Ishikawa (cell line): ENCODE results near the gene IL11RA.

Source experiments
- CEBPB ChIP-seq: IDR thresholded peaks from 2 replicates; pipeline ENCODE4 v1.6.1; 2012
- CREB1 ChIP-seq: IDR thresholded peaks from 2 replicates; pipeline ENCODE4 v1.6.1; 2012; ENCODE audit warnings: low read depth
- EGR1 ChIP-seq: IDR thresholded peaks from 2 replicates; pipeline ENCODE4 v1.6.1; 2012
- EP300 ChIP-seq: IDR thresholded peaks from 2 replicates; pipeline ENCODE4 v1.6.1; 2012; ENCODE audit warnings: borderline replicate concordance
- FOXM1 ChIP-seq: IDR thresholded peaks from 2 replicates; pipeline ENCODE4 v1.6.1; 2012; ENCODE audit warnings: low read depth, borderline replicate concordance
- NFIC ChIP-seq: IDR thresholded peaks from 2 replicates; pipeline ENCODE4 v1.6.1; 2012
- RAD21 ChIP-seq: IDR thresholded peaks from 2 replicates; pipeline ENCODE4 v1.6.1; 2012; ENCODE audit warnings: low read depth
- TAF1 ChIP-seq: IDR thresholded peaks from 2 replicates; pipeline ENCODE4 v1.6.1; 2012; ENCODE audit warnings: low read depth, mild to moderate bottlenecking
- TCF12 ChIP-seq: IDR thresholded peaks from 2 replicates; pipeline ENCODE4 v1.6.1; 2012; ENCODE audit warnings: low read depth
- YY1 ChIP-seq: IDR thresholded peaks from 2 replicates; pipeline ENCODE4 v1.6.1; 2012; ENCODE audit warnings: low read depth
- ZBTB7A ChIP-seq: IDR thresholded peaks from 2 replicates; pipeline ENCODE4 v1.6.1; 2012; ENCODE audit warnings: low read depth
- TF ChIP-seq, protein P1 (sequence below): IDR thresholded peaks from 2 replicates; pipeline ENCODE4 v1.6.1; 2012

GRCh38 chr9:34636791-34637355 lies 15.1 kb upstream of the IL11RA start:
- TF ChIP-seq, protein P1, sequence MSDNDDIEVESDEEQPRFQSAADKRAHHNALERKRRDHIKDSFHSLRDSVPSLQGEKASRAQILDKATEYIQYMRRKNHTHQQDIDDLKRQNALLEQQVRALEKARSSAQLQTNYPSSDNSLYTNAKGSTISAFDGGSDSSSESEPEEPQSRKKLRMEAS, result no peak; the same call in 1 of the 2 replicates
- TF ChIP-seq YY1 (no peak; the same call in 1 of the 2 replicates), EP300 (no peak), CREB1 (no peak), EGR1 (no peak), TCF12 (0 out of 2 replicates have a peak, but pooled peaks have one; percentile 7), TAF1 (no peak), CEBPB (no peak), RAD21 (no peak), NFIC (no peak), FOXM1 (no peak), ZBTB7A (no peak)
